H1 (cell line): ENCODE measurements around the gene FCRLB. TPM values are rescaled to one million over a fixed set of nuclear protein-coding genes. Genes with fewer than 3 reads are reported as not detected.
A peak's percentile ranks its signal among the peaks of the same experiment; 100 is the strongest.

Source experiments
- CTCF ChIA-PET: fragments of 300-600 bp; sonication (Branson Sonifier 250); formaldehyde crosslinking; loops from one replicate; lab custom pipeline; 2021; ENCODE audit not compliant: partially characterized antibody; lab: Charles Lee
- POLR2A ChIA-PET: fragments of 300-600 bp; sonication (Branson Sonifier 250); formaldehyde crosslinking; loops from one replicate; lab custom pipeline; 2021; ENCODE audit warnings: inconsistent platforms; ENCODE audit not compliant: partially characterized antibody; lab: Charles Lee
- DNase-seq, 2 experiments: peaks; one replicate each; pipeline versions ENCODE4 v3.0.0 to v3.0.0-alpha.2; 2010 to 2022; ENCODE audit warnings: low spot score in 2 of 2, low read depth in 1 of 2, mixed read lengths in 1 of 2
- FAIRE-seq: peaks from 2 replicates; lab custom pipeline; 2011; peaks lifted over from hg19 to GRCh38; lab: Jason Lieb, UNC
- H2AFZ ChIP-seq: 2 replicates; pipeline ENCODE4 v1.8.1; 2012; ENCODE audit warnings: low read length, inconsistent platforms
- H2AK5ac ChIP-seq: 2 replicates; pipeline ENCODE4 v1.6.1; 2013; ENCODE audit warnings: low read depth, low read length
- H2BK120ac ChIP-seq: replicated peaks from 2 replicates; pipeline ENCODE3; 2013; ENCODE audit warnings: low read depth, low read length, inconsistent platforms
- H2BK12ac ChIP-seq: 2 replicates; pipeline ENCODE4 v1.6.1; 2013; ENCODE audit warnings: low read depth, low read length
- H2BK15ac ChIP-seq: 2 replicates; pipeline ENCODE4 v1.6.1; 2013; ENCODE audit warnings: low read length
- H2BK20ac ChIP-seq: 2 replicates; pipeline ENCODE4 v1.6.1; 2013; ENCODE audit warnings: low read length
- H2BK5ac ChIP-seq: 2 replicates; pipeline ENCODE4 v1.6.1; 2013; ENCODE audit warnings: low read depth, low read length
- H3K14ac ChIP-seq: 2 replicates; pipeline ENCODE4 v1.6.1; 2013; ENCODE audit warnings: inconsistent platforms; ENCODE audit not compliant: insufficient read length
- H3K18ac ChIP-seq: 2 replicates; pipeline ENCODE4 v1.6.1; 2013; ENCODE audit warnings: low read length; ENCODE audit errors: extremely low read depth
- H3K23ac ChIP-seq: 2 replicates; pipeline ENCODE4 v1.6.1; 2013; ENCODE audit warnings: inconsistent platforms; ENCODE audit not compliant: insufficient read length
- H3K23me2 ChIP-seq: 2 replicates; pipeline ENCODE4 v1.6.1; 2013; ENCODE audit warnings: low read depth, low read length
- H3K27ac ChIP-seq: 2 replicates; pipeline ENCODE4 v1.6.1; 2011; ENCODE audit warnings: low read depth, low read length, inconsistent platforms
- H3K27me3 ChIP-seq, 4 experiments: replicated peaks in 1 of 4; 1 replicate in 1 of 4; 2 replicates in 3 of 4; pipeline versions ENCODE4 v1.6.1 to v1.8.1; 2011 to 2013; ENCODE audit warnings: low read length in 3 of 4, mild to moderate bottlenecking in 3 of 4, inconsistent platforms in 2 of 4, mixed read lengths in 2 of 4, moderate library complexity in 1 of 4; ENCODE audit not compliant: control insufficient read depth in 3 of 4, insufficient read depth in 3 of 4; ENCODE audit errors: extremely low read depth in 1 of 4
- H3K36me3 ChIP-seq, 4 experiments: 2 replicates each; pipeline versions ENCODE4 v1.6.1 to v1.8.1; 2011 to 2013; ENCODE audit warnings: mild to moderate bottlenecking in 4 of 4, low read length in 3 of 4, moderate library complexity in 2 of 4, control low read depth in 1 of 4, inconsistent platforms in 1 of 4; ENCODE audit not compliant: insufficient read depth in 4 of 4, control insufficient read depth in 2 of 4
- H3K4ac ChIP-seq: replicated peaks from 2 replicates; pipeline ENCODE3; 2013; ENCODE audit warnings: low read length, low read depth, mixed read lengths, inconsistent platforms; ENCODE audit not compliant: insufficient read length
- H3K4me1 ChIP-seq, 4 experiments: replicated peaks in 1 of 4; 1 replicate in 1 of 4; 2 replicates in 3 of 4; pipeline versions ENCODE4 v1.6.1 to v1.8.1; 2011 to 2013; ENCODE audit warnings: low read length in 3 of 4, inconsistent platforms in 2 of 4, mixed read lengths in 1 of 4; ENCODE audit not compliant: insufficient read depth in 4 of 4, control insufficient read depth in 3 of 4
- H3K4me2 ChIP-seq, 2 experiments: 2 replicates each; pipeline versions ENCODE4 v1.6.1 to v1.8.1; 2011 to 2013; ENCODE audit warnings: low read depth in 2 of 2, low read length in 2 of 2, control low read depth in 1 of 2, inconsistent platforms in 1 of 2, mild to moderate bottlenecking in 1 of 2; ENCODE audit not compliant: insufficient read depth in 1 of 2
- H3K4me3 ChIP-seq, 4 experiments: fragments of 200-600, 300-600 bp in 1 of 4; sonication (generic), shearing (Covaris generic), sonication (Bioruptor Twin) in 1 of 4; 2 replicates each; pipeline versions ENCODE4 v1.5.1 to v1.8.1; 2011 to 2016; ENCODE audit warnings: low read length in 4 of 4, low read depth in 3 of 4, control low read depth in 2 of 4, inconsistent platforms in 2 of 4, mild to moderate bottlenecking in 2 of 4, mixed read lengths in 1 of 4, moderate library complexity in 1 of 4; ENCODE audit not compliant: insufficient read depth in 2 of 4; ENCODE audit errors: extremely low read depth in 1 of 4
- H3K56ac ChIP-seq: replicated peaks from 2 replicates; pipeline ENCODE3; 2013; ENCODE audit warnings: low read depth, mild to moderate bottlenecking, mixed read lengths, low read length, inconsistent platforms; ENCODE audit not compliant: insufficient read length
- H3K79me1 ChIP-seq: 2 replicates; pipeline ENCODE4 v1.6.1; 2013; ENCODE audit warnings: low read depth, low read length, control low read depth
- H3K79me2 ChIP-seq, 2 experiments: 2 replicates each; pipeline versions ENCODE4 v1.6.1 to v1.8.1; 2012 to 2013; ENCODE audit warnings: low read length in 2 of 2, mild to moderate bottlenecking in 2 of 2, inconsistent platforms in 1 of 2; ENCODE audit not compliant: insufficient read depth in 2 of 2, control insufficient read depth in 1 of 2
- H3K9ac ChIP-seq, 4 experiments: replicated peaks in 1 of 4; 1 replicate in 1 of 4; 2 replicates in 3 of 4; pipeline versions ENCODE4 v1.6.1 to v1.8.1; 2011 to 2013; ENCODE audit warnings: low read depth in 3 of 4, low read length in 3 of 4, control low read depth in 2 of 4, mild to moderate bottlenecking in 2 of 4, moderate library complexity in 2 of 4, inconsistent platforms in 1 of 4; ENCODE audit errors: extremely low read depth in 1 of 4
- H3K9me3 ChIP-seq, 2 experiments: 2 replicates each; pipeline versions ENCODE4 v1.6.1 to v1.8.1; 2012 to 2013; ENCODE audit warnings: mild to moderate bottlenecking in 2 of 2, moderate library complexity in 2 of 2, control low read depth in 1 of 2, inconsistent platforms in 1 of 2, low read depth in 1 of 2, low read length in 1 of 2, mixed read lengths in 1 of 2; ENCODE audit not compliant: insufficient read depth in 2 of 2
- H4K20me1 ChIP-seq, 2 experiments: replicated peaks in 1 of 2; 2 replicates each; pipeline versions ENCODE3 to v1.8.1; 2011 to 2013; ENCODE audit warnings: inconsistent platforms in 2 of 2, low read length in 2 of 2, mild to moderate bottlenecking in 1 of 2; ENCODE audit not compliant: insufficient read depth in 2 of 2, control insufficient read depth in 1 of 2
- H4K5ac ChIP-seq: 2 replicates; pipeline ENCODE4 v1.6.1; 2013; ENCODE audit warnings: low read length, low read depth, mixed read lengths, inconsistent platforms; ENCODE audit not compliant: insufficient read length
- H4K8ac ChIP-seq: 2 replicates; pipeline ENCODE4 v1.8.0; 2013; ENCODE audit warnings: mild to moderate bottlenecking, moderate library complexity, low read length, inconsistent platforms; ENCODE audit not compliant: insufficient read depth; ENCODE audit errors: extremely low read depth
- H4K91ac ChIP-seq: replicated peaks from 2 replicates; pipeline ENCODE3; 2013; ENCODE audit warnings: low read length, mixed read lengths, inconsistent platforms; ENCODE audit not compliant: insufficient read length
- CEBPB ChIP-seq: IDR thresholded peaks from 2 replicates; pipeline ENCODE4 v1.6.1; 2012; ENCODE audit warnings: low read depth, low read length
- EZH2 ChIP-seq: fragments of 200-600 bp; sonication (generic); IDR thresholded peaks from 2 replicates; pipeline ENCODE4 v1.7.1; 2012; ENCODE audit warnings: low read depth, mild to moderate bottlenecking, moderate library complexity, low read length, inconsistent platforms; ENCODE audit not compliant: severe bottlenecking
- FOSL1 ChIP-seq: IDR thresholded peaks from 2 replicates; pipeline ENCODE4 v1.6.1; 2011; ENCODE audit warnings: mild to moderate bottlenecking, low read depth, low read length, moderate library complexity; ENCODE audit not compliant: insufficient read depth
- JUND ChIP-seq: IDR thresholded peaks from 2 replicates; pipeline ENCODE4 v1.6.1; 2011; ENCODE audit warnings: mild to moderate bottlenecking, improper control_type of control experiment, low read length
- SAP30 ChIP-seq: fragments of 300-600 bp; sonication (generic); IDR thresholded peaks from 2 replicates; pipeline ENCODE4 v1.7.1; 2012; ENCODE audit warnings: low read length, moderate library complexity, mild to moderate bottlenecking, inconsistent platforms; ENCODE audit not compliant: insufficient read depth, insufficient replicate concordance
- SP1 ChIP-seq: IDR thresholded peaks from 2 replicates; pipeline ENCODE4 v1.6.1; 2011; ENCODE audit warnings: low read depth, low read length
- SP2 ChIP-seq: IDR thresholded peaks from 2 replicates; pipeline ENCODE4 v1.6.1; 2012; ENCODE audit warnings: mild to moderate bottlenecking, low read length, inconsistent platforms
- TCF12 ChIP-seq: IDR thresholded peaks from 2 replicates; pipeline ENCODE4 v1.6.1; 2011; ENCODE audit warnings: low read depth, mild to moderate bottlenecking, low read length
- TEAD4 ChIP-seq: IDR thresholded peaks from 2 replicates; pipeline ENCODE4 v1.6.1; 2012; ENCODE audit warnings: low read depth, low read length, inconsistent platforms, mixed read lengths
- WGBS, 2 experiments: shearing (Covaris generic) in 1 of 2; methylation state at CpG; one replicate each; pipeline versions ENCODE4 v1.1.6 to v1.1.7; 2013 to 2015; ENCODE audit warnings: low lambda C conversion rate in 2 of 2, mixed read lengths in 2 of 2, inconsistent platforms in 1 of 2, low coverage in 1 of 2, missing lambda C conversion rate in 1 of 2; ENCODE audit not compliant: insufficient replicate concordance in 2 of 2, insufficient coverage in 1 of 2, insufficient read length in 1 of 2; ENCODE audit errors: extremely low coverage in 1 of 2, missing lambda C conversion rate in 1 of 2; 5-methylcytosine and 5-hydroxymethylcytosine counted together
- polyA plus RNA-seq, 7 experiments: library from polyadenylated mRNA; depleted of rRNA in 3 of 7; stranded (reverse) in 5 of 7; unstranded in 2 of 7; fragments of >200 nt in 5 of 7; fragments of 200-250 nt in 2 of 7; gene quantifications; 1 replicate in 5 of 7; 2 replicates in 1 of 7; 4 replicates in 1 of 7; pipeline versions ENCODE4 v1.2.1 to v1.2.3, GENCODE V29; 2011 to 2013; ENCODE audit warnings: missing spikeins in 2 of 7, mixed read lengths in 2 of 7
- total RNA-seq: library from RNA; stranded (reverse); fragmentation: NEBNext Ultra II Directional; extraction: Animal tissue kit (Norgen Biotek cat#: 25700); gene quantifications from 2 replicates; pipeline ENCODE4 v1.2.1, GENCODE V29; 2021
- TF ChIP-seq, protein P1 (sequence below): IDR thresholded peaks from 2 replicates; pipeline ENCODE4 v1.6.1; 2012; ENCODE audit warnings: inconsistent platforms
- TF ChIP-seq, protein P2 (sequence below), 3 experiments: IDR thresholded peaks; 1 replicate in 2 of 3; 2 replicates in 1 of 3; pipeline versions ENCODE4 v1.5.1 to v1.6.1; 2011; ENCODE audit warnings: low read length in 3 of 3, mild to moderate bottlenecking in 3 of 3, inconsistent platforms in 2 of 3, low read depth in 1 of 3, moderate library complexity in 1 of 3; ENCODE audit not compliant: insufficient read depth in 1 of 3; ENCODE audit errors: control extremely low read depth in 1 of 3

FCRLB gene
- total and polyA plus RNA-seq, 2 of the 8 experiments (the other 6 are each of a cell fraction or from before 2014, with no cell fraction given), result 0.14 to 0.24 TPM

DNA sequence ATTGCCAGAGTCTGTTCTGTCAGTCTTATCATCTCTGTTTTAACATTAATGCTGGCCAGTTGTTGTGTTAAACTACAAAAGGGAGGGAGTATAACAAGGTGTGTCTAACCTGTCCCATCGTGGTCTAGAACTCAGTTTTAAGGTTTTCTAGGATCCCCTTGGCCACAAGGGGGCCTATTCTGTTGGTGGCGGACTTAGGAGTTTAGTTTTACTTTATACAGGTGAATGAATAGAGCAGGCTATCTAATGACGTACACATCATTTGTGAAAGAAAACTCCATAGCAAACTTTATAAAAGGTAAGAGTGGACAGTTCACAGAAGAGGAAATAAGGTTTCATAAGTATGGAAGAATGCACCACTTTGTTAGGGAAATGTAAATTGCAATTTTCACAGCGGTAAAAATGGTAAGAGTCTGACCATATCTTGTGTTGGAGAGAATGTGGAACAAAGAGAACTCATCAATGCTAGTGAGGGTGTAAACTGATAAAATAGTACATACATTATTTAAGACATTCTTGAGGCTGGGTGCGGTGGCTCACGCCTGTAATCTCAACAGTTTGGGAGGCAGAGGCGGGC, 42.3 kb downstream of the FCRLB start:
- Histone ChIP-seq H3K27me3 (no peaks in the 10 kb centered on the region), H2BK5ac (no peak overlapping the region), H3K23me2 (no peaks in the 10 kb centered on the region), H3K9me3 (no peaks in the 10 kb centered on the region), H3K56ac (no peak overlapping the region), H3K79me2 (peaks cover 0 to 4% of the 10 kb centered on the region in 2 experiments; a peak in 1 of 4 replicates), H3K23ac (no peak overlapping the region), H3K18ac (no peak overlapping the region), H2BK15ac (no peak overlapping the region), H3K14ac (no peak overlapping the region), H3K4ac (no peak overlapping the region), H3K9ac (no peak overlapping the region), H3K4me2 (no peak overlapping the region), H2AK5ac (no peak overlapping the region), H2AFZ (no peak overlapping the region), H4K91ac (no peak overlapping the region), H3K27ac (no peak overlapping the region), H4K8ac (no peak overlapping the region), H2BK12ac (no peak overlapping the region), H2BK20ac (no peak overlapping the region), H2BK120ac (no peak overlapping the region), H3K4me3 (no peak overlapping the region), H4K5ac (no peak overlapping the region), H3K79me1 (no peaks in the 10 kb centered on the region), H3K4me1 (no peaks in the 10 kb centered on the region), H4K20me1 (no peaks in the 10 kb centered on the region), H3K36me3 (no peaks in the 10 kb centered on the region)
- no peak for DNase-seq
- FAIRE-seq, result peak; percentile 71
- ChIA-PET POLR2A (interaction anchor here (1.6 kb wide), 1 partner anchor 10 kb away, joined by 5 read pairs; no protein-coding TSS in a partner anchor), CTCF (interaction anchor here (0.9 to 1.7 kb wide), 5 partner anchors 8 to 273 kb away, joined by 4 to 6 read pairs (median 4); no protein-coding TSS in a partner anchor)
- WGBS, 2 experiments, result 75% methylated on average over 7 of the region's 7 CpGs; no CpG with 5 or more reads in 1 of the 2 experiments
- TF ChIP-seq EZH2 (no peak), CEBPB (no peak), SAP30 (no peak), TCF12 (no peak), SP2 (no peak), SP1 (no peak), JUND (no peak), FOSL1 (no peak), TEAD4 (no peak)
- TF ChIP-seq, protein P1, sequence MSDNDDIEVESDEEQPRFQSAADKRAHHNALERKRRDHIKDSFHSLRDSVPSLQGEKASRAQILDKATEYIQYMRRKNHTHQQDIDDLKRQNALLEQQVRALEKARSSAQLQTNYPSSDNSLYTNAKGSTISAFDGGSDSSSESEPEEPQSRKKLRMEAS, result no peak
- TF ChIP-seq, protein P2, sequence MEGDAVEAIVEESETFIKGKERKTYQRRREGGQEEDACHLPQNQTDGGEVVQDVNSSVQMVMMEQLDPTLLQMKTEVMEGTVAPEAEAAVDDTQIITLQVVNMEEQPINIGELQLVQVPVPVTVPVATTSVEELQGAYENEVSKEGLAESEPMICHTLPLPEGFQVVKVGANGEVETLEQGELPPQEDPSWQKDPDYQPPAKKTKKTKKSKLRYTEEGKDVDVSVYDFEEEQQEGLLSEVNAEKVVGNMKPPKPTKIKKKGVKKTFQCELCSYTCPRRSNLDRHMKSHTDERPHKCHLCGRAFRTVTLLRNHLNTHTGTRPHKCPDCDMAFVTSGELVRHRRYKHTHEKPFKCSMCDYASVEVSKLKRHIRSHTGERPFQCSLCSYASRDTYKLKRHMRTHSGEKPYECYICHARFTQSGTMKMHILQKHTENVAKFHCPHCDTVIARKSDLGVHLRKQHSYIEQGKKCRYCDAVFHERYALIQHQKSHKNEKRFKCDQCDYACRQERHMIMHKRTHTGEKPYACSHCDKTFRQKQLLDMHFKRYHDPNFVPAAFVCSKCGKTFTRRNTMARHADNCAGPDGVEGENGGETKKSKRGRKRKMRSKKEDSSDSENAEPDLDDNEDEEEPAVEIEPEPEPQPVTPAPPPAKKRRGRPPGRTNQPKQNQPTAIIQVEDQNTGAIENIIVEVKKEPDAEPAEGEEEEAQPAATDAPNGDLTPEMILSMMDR (IDR thresholded peaks at IDR 0.05; ENCODE audit: control extremely low read depth in 1 of 3, insufficient read depth in 1 of 3, low read depth in 1 of 3, low read length in 3 of 3), result peak in 2 of 3 experiments; percentile 54 to 69; a peak in 3 of 4 replicates
